Body of pancreas (tissue), 4 donors: ENCODE measurements around the gene VWA8. TPM values are rescaled to one million over a fixed set of nuclear protein-coding genes. Genes with fewer than 3 reads are reported as not detected.
A peak's percentile ranks its signal among the peaks of the same experiment; 100 is the strongest.
"Not testable (repeated sequence)": the region's sequence is repeated elsewhere in the genome, so short reads cannot be mapped to it uniquely, and the experiment has no call there.

Source experiments
- ATAC-seq: fragments of 150-250 bp; one replicate; pipeline ENCODE4 v1.9.1; 2016
- DNase-seq, 4 donors: peaks; one replicate each; pipeline ENCODE4 v3.0.0-alpha.2; 2019
- H3K27ac ChIP-seq, 4 donors: fragments of 200-600 bp; sonication (generic); 1 replicate in 3 of 4; 2 replicates in 1 of 4; pipeline versions ENCODE4 v1.5.1 to v1.6.1; 2016 to 2019; ENCODE audit warnings: mild to moderate bottlenecking in 1 of 4, mixed read lengths in 1 of 4, moderate library complexity in 1 of 4
- H3K27me3 ChIP-seq, 2 donors: fragments of 200-600 bp; sonication (generic); one replicate each; pipeline ENCODE4 v1.6.0; 2016; ENCODE audit warnings: mild to moderate bottlenecking in 1 of 2
- H3K36me3 ChIP-seq, 2 donors: fragments of 200-600 bp; sonication (generic); replicated peaks in 1 of 2; 2 replicates each; pipeline ENCODE4 v1.5.1; 2016; ENCODE audit warnings: low read depth in 2 of 2; ENCODE audit not compliant: insufficient read depth in 1 of 2
- H3K4me1 ChIP-seq: fragments of 200-600 bp; sonication (generic); one replicate; pipeline ENCODE4 v1.6.0; 2016
- H3K4me3 ChIP-seq, 2 donors: fragments of 200-600 bp; sonication (generic); 1 replicate in 1 of 2; 2 replicates in 1 of 2; pipeline ENCODE4 v1.5.1; 2016 to 2019
- H3K9me3 ChIP-seq, 3 donors: fragments of 200-600 bp; sonication (generic); 1 replicate in 2 of 3; 2 replicates in 1 of 3; pipeline ENCODE4 v1.5.1; 2016
- POLR2A ChIP-seq, 3 donors: fragments of 450-650 bp; IDR thresholded peaks; one replicate each; pipeline ENCODE4 v1.6.1; 2016; ENCODE audit warnings: antibody characterized with exemption in 3 of 3, mild to moderate bottlenecking in 2 of 3
- WGBS, 2 donors: methylation state at CpG; one replicate each; pipeline ENCODE4 v1.1.5; 2017; 5-methylcytosine and 5-hydroxymethylcytosine counted together
- intact Hi-C: fragments of 100-400 bp; cut with DNase I; formaldehyde crosslinking; loops from one replicate; pipeline ENCODE4 v1.15.1; 2023
- total RNA-seq, 2 donors: library from RNA; depleted of rRNA; stranded (reverse); fragments of >200 nt; gene quantifications; one replicate each; pipeline ENCODE4 v1.1.0, GENCODE V29; 2016
- TF ChIP-seq, protein P1 (sequence below), 7 experiments: fragments of 450-650 bp in 4 of 7; fragments of 200-600 bp in 3 of 7; sonication (generic) in 3 of 7; IDR thresholded peaks; one replicate each; pipeline ENCODE4 v1.5.1; 2016 to 2019; ENCODE audit warnings: antibody characterized with exemption in 7 of 7

Gene VWA8
- total RNA-seq, 2 donors from 2014 or later, result 15.8 to 29.3 TPM

DNA sequence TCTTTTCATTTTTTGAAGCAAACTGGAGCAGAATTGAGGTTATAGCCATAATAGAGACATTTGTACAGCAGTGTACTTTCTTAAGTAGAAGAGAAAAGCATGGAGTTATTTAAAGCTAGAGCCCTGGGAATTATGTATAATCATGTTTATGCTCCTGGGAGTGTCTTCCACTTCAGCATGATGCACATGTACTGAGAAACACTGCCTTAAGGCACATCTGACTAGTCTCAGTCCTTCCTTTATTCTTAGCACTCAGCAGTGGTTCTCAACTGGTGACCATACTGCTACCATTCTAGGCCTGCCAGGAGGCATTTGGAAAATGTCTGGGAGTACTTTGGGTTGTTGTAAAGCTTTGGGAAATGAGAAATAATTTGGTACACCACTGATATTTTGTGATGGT is 45.8 kb downstream of the VWA8 start:
- intact Hi-C loops, result no loop called here

GRCh38 chr13:41914552-41914951 is 46.4 kb downstream of the VWA8 start:
- intact Hi-C loops, result no loop called here
- no peaks in the 10 kb centered on the region for H3K27me3 ChIP-seq
- no peaks in the 10 kb centered on the region for H3K9me3 ChIP-seq
- H3K36me3 ChIP-seq, result peaks cover 0 to under 1% of the 10 kb centered on the region in 2 donors
- ATAC-seq, result no peak
- no peak overlapping the region for H3K27ac ChIP-seq
- no peak for DNase-seq
- H3K4me1 ChIP-seq, result peaks cover 9% of the 10 kb centered on the region
- TF ChIP-seq, protein P1, sequence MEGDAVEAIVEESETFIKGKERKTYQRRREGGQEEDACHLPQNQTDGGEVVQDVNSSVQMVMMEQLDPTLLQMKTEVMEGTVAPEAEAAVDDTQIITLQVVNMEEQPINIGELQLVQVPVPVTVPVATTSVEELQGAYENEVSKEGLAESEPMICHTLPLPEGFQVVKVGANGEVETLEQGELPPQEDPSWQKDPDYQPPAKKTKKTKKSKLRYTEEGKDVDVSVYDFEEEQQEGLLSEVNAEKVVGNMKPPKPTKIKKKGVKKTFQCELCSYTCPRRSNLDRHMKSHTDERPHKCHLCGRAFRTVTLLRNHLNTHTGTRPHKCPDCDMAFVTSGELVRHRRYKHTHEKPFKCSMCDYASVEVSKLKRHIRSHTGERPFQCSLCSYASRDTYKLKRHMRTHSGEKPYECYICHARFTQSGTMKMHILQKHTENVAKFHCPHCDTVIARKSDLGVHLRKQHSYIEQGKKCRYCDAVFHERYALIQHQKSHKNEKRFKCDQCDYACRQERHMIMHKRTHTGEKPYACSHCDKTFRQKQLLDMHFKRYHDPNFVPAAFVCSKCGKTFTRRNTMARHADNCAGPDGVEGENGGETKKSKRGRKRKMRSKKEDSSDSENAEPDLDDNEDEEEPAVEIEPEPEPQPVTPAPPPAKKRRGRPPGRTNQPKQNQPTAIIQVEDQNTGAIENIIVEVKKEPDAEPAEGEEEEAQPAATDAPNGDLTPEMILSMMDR (IDR thresholded peaks at IDR 0.05), result no peak
- TF ChIP-seq POLR2A (IDR thresholded peaks at IDR 0.05), result no peak
- no peak overlapping the region for H3K4me3 ChIP-seq

More for the DNA sequence above, 45.8 kb downstream of the VWA8 start:
- DNase-seq (no peak), ATAC-seq (no peak)
- Histone ChIP-seq H3K4me1 (peaks cover 9% of the 10 kb centered on the region), H3K27ac (no peak overlapping the region), H3K27me3 (no peaks in the 10 kb centered on the region), H3K36me3 (no peaks in the 10 kb centered on the region), H3K4me3 (no peak overlapping the region), H3K9me3 (no peaks in the 10 kb centered on the region)
- no peak for TF ChIP-seq POLR2A (IDR thresholded peaks at IDR 0.05)
- TF ChIP-seq, protein P1 (IDR thresholded peaks at IDR 0.05), result no peak

GRCh38 chr13:41909506-41909905 is 51.4 kb downstream of the VWA8 start:
- Histone ChIP-seq H3K36me3 (peaks cover 0 to 2% of the 10 kb centered on the region in 2 donors), H3K9me3 (no peaks in the 10 kb centered on the region), H3K27ac (no peak overlapping the region), H3K4me1 (peaks cover 2% of the 10 kb centered on the region), H3K27me3 (no peaks in the 10 kb centered on the region), H3K4me3 (no peak overlapping the region)
- no peak for DNase-seq
- TF ChIP-seq, protein P1 (IDR thresholded peaks at IDR 0.05), result no peak
- TF ChIP-seq POLR2A (IDR thresholded peaks at IDR 0.05), result no peak
- intact Hi-C loops, result no loop called here
- no peak for ATAC-seq
- WGBS, 2 donors, result 95 to 98% methylated on average over 2 of the region's 2 CpGs

DNA sequence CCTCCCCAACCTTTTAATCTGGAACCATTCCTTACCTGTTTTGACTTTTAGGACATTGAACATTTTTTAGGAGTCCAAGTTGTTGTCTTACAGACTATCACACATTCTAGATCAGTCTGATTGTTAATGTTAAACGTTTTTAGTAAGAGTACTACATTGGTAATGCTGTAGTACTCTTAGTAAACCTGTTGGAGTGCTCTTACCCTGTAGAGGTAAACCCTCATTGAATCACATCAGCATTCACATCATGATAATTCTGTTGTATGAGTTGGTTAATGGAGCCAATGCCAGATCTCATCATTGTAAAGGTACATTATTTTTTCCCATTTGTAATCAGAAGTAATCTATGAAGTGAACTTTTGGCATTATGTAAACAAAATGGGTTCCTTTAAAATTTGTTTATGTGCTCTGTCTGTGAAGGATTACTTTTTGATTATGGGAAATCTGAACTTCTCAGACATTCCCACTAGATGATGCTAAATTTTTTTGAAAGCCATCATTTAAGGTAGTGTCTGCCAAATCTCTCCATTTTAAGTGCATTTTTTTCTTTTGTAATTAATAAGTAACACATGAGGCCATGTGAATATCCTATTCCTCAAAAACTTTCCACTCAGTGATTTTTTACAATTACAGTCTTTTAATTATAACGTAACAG is 55.2 kb downstream of the VWA8 start:
- no peak for DNase-seq
- WGBS, 2 donors, result 40 to 44% methylated on average over 2 of the region's 2 CpGs
- H3K9me3 ChIP-seq, result no peaks in the 10 kb centered on the region
- no peaks in the 10 kb centered on the region for H3K4me1 ChIP-seq
- TF ChIP-seq, protein P1 (IDR thresholded peaks at IDR 0.05), result peak; percentile 8 to 53 (median 46)
- TF ChIP-seq POLR2A (IDR thresholded peaks at IDR 0.05), result no peak
- peak; percentile 50 for ATAC-seq
- H3K27me3 ChIP-seq, result no peaks in the 10 kb centered on the region
- H3K27ac ChIP-seq, result no peak overlapping the region
- H3K36me3 ChIP-seq, result peaks cover 0 to 2% of the 10 kb centered on the region in 2 donors
- H3K4me3 ChIP-seq, result no peak overlapping the region
- intact Hi-C loops, result no loop called here

DNA sequence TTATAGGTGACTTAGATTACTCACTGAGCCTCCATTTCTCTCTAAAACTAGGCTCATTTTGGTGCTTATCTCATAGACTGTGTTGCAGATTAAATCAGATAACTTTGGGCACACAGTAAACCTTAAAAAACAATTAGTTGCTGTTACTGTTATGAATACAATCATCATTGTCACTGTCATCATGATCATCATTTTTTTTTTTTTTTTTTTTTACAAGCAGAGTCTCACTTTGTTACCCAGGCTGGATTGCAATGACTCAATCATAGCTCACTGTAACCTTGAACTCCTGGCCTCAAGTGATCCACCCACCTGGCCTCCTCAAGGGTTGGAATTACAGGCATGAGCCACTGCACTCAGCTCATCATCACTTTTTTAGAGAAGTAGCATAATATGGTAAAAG is 60.0 kb downstream of the VWA8 start:
- Histone ChIP-seq H3K4me3 (no peak overlapping the region), H3K9me3 (no peaks in the 10 kb centered on the region), H3K27ac (no peak overlapping the region), H3K36me3 (no peaks in the 10 kb centered on the region), H3K4me1 (no peaks in the 10 kb centered on the region), H3K27me3 (no peaks in the 10 kb centered on the region)
- ATAC-seq (no peak), DNase-seq (no peak)
- no peak for TF ChIP-seq POLR2A (IDR thresholded peaks at IDR 0.05)
- TF ChIP-seq, protein P1 (IDR thresholded peaks at IDR 0.05), result no peak
- intact Hi-C loops, result no loop called here

DNA sequence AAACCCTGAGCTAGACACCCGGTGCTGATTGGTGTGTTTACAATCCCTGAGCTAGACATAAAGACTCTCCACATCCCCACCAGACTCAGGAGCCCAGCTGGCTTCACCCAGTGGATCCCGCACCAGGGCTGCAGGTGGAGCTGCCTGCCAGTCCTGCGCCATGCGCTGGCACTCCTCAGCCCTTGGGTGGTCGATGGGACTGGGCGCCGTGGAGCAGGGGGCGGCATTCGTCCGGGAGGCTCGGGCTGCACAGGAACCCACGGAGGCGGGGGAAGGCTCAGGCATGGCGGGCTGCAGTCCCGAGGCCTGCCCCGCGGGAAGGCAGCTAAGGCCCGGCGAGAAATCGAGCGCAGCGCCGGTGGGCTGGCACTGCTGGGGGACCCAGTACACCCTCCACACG is 62.5 kb downstream of the VWA8 start:
- H3K36me3 ChIP-seq, H3K27me3 ChIP-seq, H3K4me3 ChIP-seq, H3K9me3 ChIP-seq, H3K27ac ChIP-seq, ATAC-seq, H3K4me1 ChIP-seq, intact Hi-C loops, DNase-seq: not testable (repeated sequence)
- 94 to 95% methylated on average over 4 to 5 of the region's 24 CpGs for WGBS, 2 donors
